ENCODE results near the gene TM9SF1. TPM values are rescaled to one million over a fixed set of nuclear protein-coding genes. Genes with fewer than 3 reads are reported as not detected.
A peak's percentile ranks its signal among the peaks of the same experiment; 100 is the strongest.

Gene TM9SF1
- total RNA-seq, 6 donors from 2014 or later: 15.7 to 75.4 (median 53.8) TPM

DNA sequence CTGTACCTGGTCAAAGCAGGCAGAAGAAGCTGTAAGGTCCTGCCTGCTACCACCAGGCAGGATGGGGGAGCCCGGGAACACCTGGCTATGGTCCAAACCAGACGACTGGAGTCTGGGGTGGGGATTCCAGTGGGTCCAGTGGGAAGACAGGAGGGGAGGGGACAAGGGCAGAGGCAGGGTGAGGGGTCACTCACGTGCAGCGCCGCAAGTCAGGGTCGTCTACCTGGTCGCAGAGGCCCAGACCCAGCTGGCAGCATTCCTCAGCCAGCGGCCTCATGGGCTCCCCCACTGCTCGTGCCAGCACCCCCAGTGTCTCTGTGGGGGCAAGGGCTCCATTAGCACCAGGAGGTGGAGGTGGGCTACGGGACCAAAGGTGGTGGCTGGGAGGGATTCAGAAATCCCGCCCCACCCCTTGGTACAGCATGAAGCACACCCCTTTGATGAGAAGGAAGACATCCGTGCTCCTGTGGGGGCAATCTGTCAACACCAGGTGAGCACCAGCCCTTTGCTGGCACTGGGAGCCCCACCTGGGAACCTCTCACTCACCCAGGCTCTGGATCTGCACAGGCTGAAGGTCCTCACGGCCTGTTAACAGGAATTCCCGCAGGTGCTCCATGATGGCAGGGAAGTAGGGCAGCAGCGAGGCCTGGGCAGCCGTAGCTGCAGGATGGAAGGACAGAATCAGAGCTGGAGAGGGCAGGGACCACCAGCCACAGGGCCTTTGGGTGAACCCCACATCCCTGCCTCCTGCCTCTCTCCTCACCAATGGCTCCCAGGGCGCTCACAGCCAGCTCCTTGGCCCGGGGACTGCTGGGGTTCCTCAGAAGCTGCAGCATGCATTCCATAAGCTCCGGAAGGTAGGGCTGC lies 10.9 kb downstream of the TM9SF1 start:
- peaks cover 12 to 77% (median 69%) of the 10 kb centered on the region in 4 donors for H3K36me3 ChIP-seq
- H3K27me3 ChIP-seq: no peaks in the 10 kb centered on the region
- DNase-seq: peak in 1 of 2 donors; percentile 57
- TF ChIP-seq CTCF (IDR thresholded peaks at IDR 0.05): no peak
- TF ChIP-seq POLR2AphosphoS5 (IDR thresholded peaks at IDR 0.05): no peak
- TF ChIP-seq POLR2A (IDR thresholded peaks at IDR 0.05): no peak
- no peak for TF ChIP-seq EP300 (IDR thresholded peaks at IDR 0.05)
- H3K4me1 ChIP-seq: peaks cover 14 to 21% (median 17%) of the 10 kb centered on the region in 4 donors
- no peak for ATAC-seq (ENCODE audit: low FRiP score in 2 of 2)
- H3K27ac ChIP-seq: no peak overlapping the region
- H3K9me3 ChIP-seq: no peaks in the 10 kb centered on the region
- no peak overlapping the region for H3K4me3 ChIP-seq
- 89 to 96% methylated on average over 5 to 19 of the region's 19 CpGs for WGBS, 2 donors

- H3K4me3 ChIP-seq: no peak overlapping the region
- DNase-seq: peak in 1 of 2 donors; percentile 71
- H3K9me3 ChIP-seq: no peaks in the 10 kb centered on the region
- H3K4me1 ChIP-seq: peaks cover 6 to 10% (median 8%) of the 10 kb centered on the region in 4 donors
- H3K27me3 ChIP-seq: no peaks in the 10 kb centered on the region
- H3K36me3 ChIP-seq: peaks cover 14 to 90% (median 82%) of the 10 kb centered on the region in 4 donors
- TF ChIP-seq CTCF (IDR thresholded peaks at IDR 0.05): no peak
- TF ChIP-seq EP300 (IDR thresholded peaks at IDR 0.05): no peak
- no peak for TF ChIP-seq POLR2A (IDR thresholded peaks at IDR 0.05)
- no peak for TF ChIP-seq POLR2AphosphoS5 (IDR thresholded peaks at IDR 0.05)
- WGBS, 2 donors: 87 to 99% methylated on average over 9 to 15 of the region's 15 CpGs
- H3K27ac ChIP-seq: no peak overlapping the region
- ATAC-seq (ENCODE audit: low FRiP score in 2 of 2): no peak
Observed at GRCh38 chr14:24183014-24183481, 12.2 kb downstream of the TM9SF1 start.

DNA sequence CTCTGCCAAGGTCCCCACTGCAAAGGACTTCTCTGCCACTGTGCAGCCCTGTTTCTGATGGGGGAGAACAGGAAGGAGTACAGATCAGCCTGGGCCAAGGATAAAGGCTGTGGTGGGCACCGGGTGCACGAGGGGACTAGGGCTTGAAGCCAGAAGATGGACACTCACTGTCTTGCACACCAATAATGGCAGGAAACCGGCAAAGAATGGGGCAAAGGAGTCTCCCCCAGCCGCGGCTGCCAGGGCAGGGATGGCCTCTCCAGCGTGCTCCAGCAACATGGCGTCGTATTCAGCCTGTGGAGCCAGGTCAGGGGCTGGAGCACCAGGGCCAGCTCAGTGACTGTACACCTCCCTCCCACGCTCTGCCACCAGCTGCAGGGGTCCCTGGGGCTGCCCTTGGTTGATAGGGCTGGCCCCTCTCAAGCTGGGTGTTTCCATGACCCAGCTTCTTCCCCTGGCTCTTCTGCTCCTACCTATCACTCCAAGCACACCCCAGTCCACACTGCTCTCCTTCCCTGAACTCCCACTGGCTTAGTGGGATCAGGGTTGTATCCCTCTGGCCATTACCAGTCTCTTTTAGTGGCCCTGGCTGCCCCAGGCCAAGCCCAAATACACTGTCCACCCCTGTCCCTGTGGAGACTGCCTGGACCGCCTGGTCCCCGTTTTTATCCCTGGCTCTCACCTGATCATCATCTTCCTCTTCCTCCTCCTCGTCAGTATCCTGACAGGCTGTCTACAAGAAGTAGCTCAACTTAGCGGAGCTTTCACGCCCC lies 12.9 kb downstream of the TM9SF1 start:
- peaks cover 0 to 2% (median under 1%) of the 10 kb centered on the region in 4 donors for H3K4me1 ChIP-seq
- WGBS, 2 donors: 80 to 92% methylated on average over 10 to 14 of the region's 14 CpGs

More for the DNA sequence above, 12.9 kb downstream of the TM9SF1 start:
- peak in 1 of 2 donors; percentile 59 for DNase-seq
- H3K36me3 ChIP-seq: peaks cover 14 to 97% (median 89%) of the 10 kb centered on the region in 4 donors
- no peak overlapping the region for H3K27ac ChIP-seq
- H3K9me3 ChIP-seq: no peaks in the 10 kb centered on the region
- TF ChIP-seq EP300 (IDR thresholded peaks at IDR 0.05) (no peak), POLR2A (IDR thresholded peaks at IDR 0.05) (no peak), POLR2AphosphoS5 (IDR thresholded peaks at IDR 0.05) (no peak), CTCF (IDR thresholded peaks at IDR 0.05) (no peak)
- H3K27me3 ChIP-seq: no peaks in the 10 kb centered on the region
- no peak overlapping the region for H3K4me3 ChIP-seq
- ATAC-seq (ENCODE audit: low FRiP score in 2 of 2): no peak

Data from upper lobe of left lung (tissue), 6 donors.